H1 (cell line): ENCODE data around the gene NLRP6.

Experiments used
- EZH2 ChIP-seq: fragments of 200-600 bp; sonication (generic); IDR thresholded peaks from 2 replicates; pipeline ENCODE4 v1.7.1; 2012; ENCODE audit warnings: low read depth, mild to moderate bottlenecking, moderate library complexity, low read length, inconsistent platforms; ENCODE audit not compliant: severe bottlenecking
- POLR2AphosphoS5 ChIP-seq: IDR thresholded peaks from 2 replicates; pipeline ENCODE4 v1.6.1; 2011; ENCODE audit warnings: low read depth, low read length
- POU5F1 ChIP-seq: IDR thresholded peaks from 2 replicates; pipeline ENCODE4 v1.6.1; 2011; ENCODE audit warnings: low read depth, mild to moderate bottlenecking, low read length, moderate library complexity
- SIN3A ChIP-seq, 2 experiments: IDR thresholded peaks in 1 of 2; conservative IDR thresholded peaks in 1 of 2; 2 replicates each; pipeline ENCODE4 v1.6.1; 2011 to 2012; ENCODE audit warnings: low read length in 2 of 2, improper control_type of control experiment in 1 of 2, low read depth in 1 of 2, mild to moderate bottlenecking in 1 of 2
- SRF ChIP-seq: IDR thresholded peaks from 2 replicates; pipeline ENCODE4 v1.6.1; 2011; ENCODE audit warnings: mild to moderate bottlenecking, low read depth, low read length, moderate library complexity
- SUZ12 ChIP-seq: fragments of 200-600 bp; sonication (generic); IDR thresholded peaks from 2 replicates; pipeline ENCODE4 v1.6.1; 2012; ENCODE audit warnings: mild to moderate bottlenecking, inconsistent platforms, low read length, moderate library complexity, mixed read lengths
- TCF12 ChIP-seq: IDR thresholded peaks from 2 replicates; pipeline ENCODE4 v1.6.1; 2011; ENCODE audit warnings: low read depth, mild to moderate bottlenecking, low read length
- TEAD4 ChIP-seq: IDR thresholded peaks from 2 replicates; pipeline ENCODE4 v1.6.1; 2012; ENCODE audit warnings: low read depth, low read length, inconsistent platforms, mixed read lengths
- TF ChIP-seq, protein P1 (sequence below), 3 experiments: IDR thresholded peaks; 1 replicate in 2 of 3; 2 replicates in 1 of 3; pipeline versions ENCODE4 v1.5.1 to v1.6.1; 2011; ENCODE audit warnings: low read length in 3 of 3, mild to moderate bottlenecking in 3 of 3, inconsistent platforms in 2 of 3, low read depth in 1 of 3, moderate library complexity in 1 of 3; ENCODE audit not compliant: insufficient read depth in 1 of 3; ENCODE audit errors: control extremely low read depth in 1 of 3

DNA sequence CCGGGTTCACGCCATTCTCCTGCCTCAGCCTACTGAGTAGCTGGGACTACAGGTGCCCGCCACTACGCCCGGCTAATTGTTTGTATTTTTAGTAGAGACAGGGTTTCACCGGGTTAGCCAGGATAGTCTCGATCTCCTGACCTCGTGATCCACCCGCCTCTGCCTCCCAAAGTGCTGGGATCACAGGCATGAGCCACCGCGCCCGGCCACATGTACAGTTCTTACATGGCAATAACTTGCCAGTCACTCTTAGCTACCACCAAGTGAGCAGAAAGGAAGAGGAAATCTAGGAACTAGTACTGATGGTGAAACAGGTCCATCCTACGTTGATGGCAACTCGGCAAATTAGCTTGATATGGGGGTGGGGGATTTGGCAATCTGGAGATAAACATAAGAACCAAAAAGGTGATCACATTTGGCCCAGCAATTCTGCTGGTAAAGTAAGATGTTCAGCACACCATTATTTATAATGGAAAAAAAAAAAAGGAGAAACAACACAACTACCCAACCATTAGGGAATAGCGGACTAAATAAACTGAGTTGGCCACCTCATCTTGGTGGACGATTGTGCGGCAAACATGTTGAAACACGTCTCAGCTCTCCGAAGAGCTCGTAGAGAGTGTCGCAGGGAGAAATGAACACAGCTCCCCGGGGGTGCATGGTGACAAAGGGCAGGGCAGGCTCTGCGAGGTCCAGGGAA lies 5.3 kb downstream of the NLRP6 start:
- TF ChIP-seq, protein P1, sequence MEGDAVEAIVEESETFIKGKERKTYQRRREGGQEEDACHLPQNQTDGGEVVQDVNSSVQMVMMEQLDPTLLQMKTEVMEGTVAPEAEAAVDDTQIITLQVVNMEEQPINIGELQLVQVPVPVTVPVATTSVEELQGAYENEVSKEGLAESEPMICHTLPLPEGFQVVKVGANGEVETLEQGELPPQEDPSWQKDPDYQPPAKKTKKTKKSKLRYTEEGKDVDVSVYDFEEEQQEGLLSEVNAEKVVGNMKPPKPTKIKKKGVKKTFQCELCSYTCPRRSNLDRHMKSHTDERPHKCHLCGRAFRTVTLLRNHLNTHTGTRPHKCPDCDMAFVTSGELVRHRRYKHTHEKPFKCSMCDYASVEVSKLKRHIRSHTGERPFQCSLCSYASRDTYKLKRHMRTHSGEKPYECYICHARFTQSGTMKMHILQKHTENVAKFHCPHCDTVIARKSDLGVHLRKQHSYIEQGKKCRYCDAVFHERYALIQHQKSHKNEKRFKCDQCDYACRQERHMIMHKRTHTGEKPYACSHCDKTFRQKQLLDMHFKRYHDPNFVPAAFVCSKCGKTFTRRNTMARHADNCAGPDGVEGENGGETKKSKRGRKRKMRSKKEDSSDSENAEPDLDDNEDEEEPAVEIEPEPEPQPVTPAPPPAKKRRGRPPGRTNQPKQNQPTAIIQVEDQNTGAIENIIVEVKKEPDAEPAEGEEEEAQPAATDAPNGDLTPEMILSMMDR (IDR thresholded peaks at IDR 0.05; ENCODE audit: control extremely low read depth in 1 of 3, insufficient read depth in 1 of 3, low read depth in 1 of 3, low read length in 3 of 3): no peak
- TF ChIP-seq POLR2AphosphoS5: no peak
- TF ChIP-seq EZH2: no peak
- TF ChIP-seq SIN3A (conservative IDR thresholded peaks at IDR 0.05 in 1 of 2, IDR thresholded peaks at IDR 0.05 in 1 of 2; ENCODE audit: low read depth in 1 of 2, low read length in 2 of 2): no peak
- TF ChIP-seq TEAD4: no peak
- TF ChIP-seq SUZ12: no peak
- no peak for TF ChIP-seq POU5F1
- TF ChIP-seq SRF: no peak
- TF ChIP-seq TCF12: no peak
